H54 (cell line): ENCODE results near the gene RUSF1.

Experiments
- DNase-seq: peaks from one replicate; pipeline ENCODE4 v3.0.0; 2011; ENCODE audit warnings: low spot score, mixed read lengths; ENCODE audit not compliant: insufficient read length
- FAIRE-seq: peaks from 3 replicates; lab custom pipeline; 2011; peaks lifted over from hg19 to GRCh38; lab: Jason Lieb, UNC
- POLR2A ChIP-seq: IDR thresholded peaks from 2 replicates; pipeline ENCODE4 v1.6.1; 2011; ENCODE audit warnings: low read depth, mild to moderate bottlenecking, low read length

Gene RUSF1

DNA sequence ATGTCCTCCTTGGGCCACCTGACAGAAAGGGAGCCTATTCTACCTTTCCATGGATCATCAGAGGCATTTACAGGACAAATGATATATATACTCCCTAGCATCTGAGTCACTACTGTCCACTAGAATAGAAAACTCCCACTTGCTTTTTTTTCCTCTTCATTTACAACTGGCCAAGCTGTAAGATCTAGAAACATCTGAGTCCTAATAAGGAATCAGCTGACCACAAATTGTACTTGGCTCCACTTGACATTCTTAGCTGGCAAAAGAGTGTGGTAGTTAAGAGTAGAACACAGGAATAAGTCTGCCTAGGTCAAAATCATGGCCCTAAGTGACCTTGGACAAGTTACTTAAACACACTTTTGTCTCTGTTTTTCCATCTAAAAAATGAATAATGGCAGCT is 5.2 kb downstream of the RUSF1 start:
- no peak for DNase-seq
- TF ChIP-seq POLR2A = no peak
- no peak for FAIRE-seq

- DNase-seq = no peak
- no peak for TF ChIP-seq POLR2A
- FAIRE-seq = no peak
Observed at GRCh38 chr16:31501966-31502348, 6.2 kb downstream of the RUSF1 start.

- no peak for TF ChIP-seq POLR2A
- DNase-seq (no peak), FAIRE-seq (no peak)
Observed at GRCh38 chr16:31501226-31501965, 6.8 kb downstream of the RUSF1 start.

GRCh38 chr16:31499928-31500327 is 8.3 kb downstream of the RUSF1 start:
- DNase-seq (no peak), FAIRE-seq (no peak)
- no peak for TF ChIP-seq POLR2A

- FAIRE-seq (no peak), DNase-seq (no peak)
- TF ChIP-seq POLR2A = no peak
Observed at GRCh38 chr16:31498493-31498892, 9.7 kb downstream of the RUSF1 start.

DNA sequence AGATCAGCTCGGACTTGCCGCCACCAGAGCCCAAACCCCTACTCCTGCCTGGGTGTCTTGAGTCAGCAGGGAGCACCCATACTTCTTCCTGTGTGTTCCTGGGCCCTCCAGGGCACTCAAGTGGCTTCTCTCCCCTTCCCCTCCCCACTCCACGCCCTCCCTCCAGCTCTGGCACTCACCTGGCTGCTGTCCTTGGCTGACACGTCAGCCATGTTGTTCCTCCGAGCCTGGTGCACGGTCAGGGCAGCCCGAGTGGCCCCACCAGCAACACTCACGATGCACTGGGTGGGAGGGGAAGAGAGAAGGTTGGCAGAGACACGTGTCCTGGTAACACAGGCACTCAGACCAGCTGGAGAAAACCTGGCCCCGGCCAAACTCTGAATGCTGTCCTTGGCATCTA is 11.5 kb downstream of the RUSF1 start:
- no peak for FAIRE-seq
- no peak for DNase-seq
- no peak for TF ChIP-seq POLR2A

DNA sequence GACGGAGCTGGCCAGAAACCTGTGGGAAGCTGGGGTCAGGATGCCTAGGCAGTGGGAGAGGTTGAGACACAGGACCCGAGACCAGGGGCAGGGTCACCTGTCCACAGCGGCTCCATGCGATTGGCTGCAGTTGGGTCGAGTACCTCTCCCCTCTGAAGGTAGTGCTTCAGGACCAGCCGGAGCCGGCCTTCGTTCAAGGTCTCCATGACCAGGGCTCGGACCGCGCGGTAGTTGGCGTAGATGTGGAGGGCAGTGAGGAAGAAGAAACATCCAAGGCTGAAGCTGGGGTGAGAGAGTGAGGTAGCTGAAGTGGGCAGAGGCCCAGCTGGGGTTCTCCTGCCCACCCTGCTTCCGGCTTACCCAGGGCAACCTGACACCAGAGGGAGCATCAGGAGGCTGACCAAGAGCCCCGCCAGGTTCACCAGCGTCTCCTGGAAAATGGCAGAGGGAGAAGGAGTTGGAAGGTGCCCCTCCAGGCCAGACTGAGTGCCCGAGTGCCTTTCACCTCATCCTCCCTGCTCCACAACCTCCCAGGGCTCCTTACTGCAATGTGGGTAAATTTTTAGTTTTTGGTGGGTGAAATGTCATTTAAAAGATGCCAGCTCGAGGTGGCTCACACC is 14.6 kb downstream of the RUSF1 start:
- no peak for DNase-seq
- FAIRE-seq = no peak
- TF ChIP-seq POLR2A = no peak

DNA sequence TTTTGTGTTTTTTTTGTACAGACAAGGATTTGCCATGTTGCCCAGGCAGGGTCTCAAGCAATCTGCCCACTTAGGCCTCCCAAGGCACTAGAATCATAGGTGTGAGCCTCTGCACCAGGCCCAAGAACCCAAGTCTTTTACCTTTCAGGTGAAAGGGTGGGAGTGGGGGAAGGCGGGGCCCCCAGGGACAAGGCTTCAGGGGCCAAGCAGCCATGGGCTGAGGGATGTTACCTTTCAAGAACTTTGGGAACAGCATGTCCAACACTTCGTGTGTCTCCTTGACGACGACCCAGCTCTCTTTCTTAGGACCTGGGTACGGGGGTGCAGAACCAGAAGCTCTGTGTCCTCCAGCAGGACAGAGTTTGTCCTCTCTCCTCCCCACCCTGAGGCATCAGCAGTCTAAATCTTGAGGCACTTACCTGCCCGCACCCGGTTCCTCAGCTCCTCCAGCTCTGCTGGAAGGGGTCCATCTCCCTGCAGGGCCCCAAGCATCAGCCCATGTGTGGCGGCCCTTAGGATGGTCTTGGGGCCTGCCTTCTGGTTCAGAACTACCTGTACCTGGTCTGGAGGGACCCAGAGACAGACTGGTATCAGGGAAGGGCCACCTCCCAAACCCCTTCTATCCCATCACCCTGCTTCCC is 16.3 kb downstream of the RUSF1 start:
- FAIRE-seq (no peak), DNase-seq (no peak)
- no peak for TF ChIP-seq POLR2A

DNA sequence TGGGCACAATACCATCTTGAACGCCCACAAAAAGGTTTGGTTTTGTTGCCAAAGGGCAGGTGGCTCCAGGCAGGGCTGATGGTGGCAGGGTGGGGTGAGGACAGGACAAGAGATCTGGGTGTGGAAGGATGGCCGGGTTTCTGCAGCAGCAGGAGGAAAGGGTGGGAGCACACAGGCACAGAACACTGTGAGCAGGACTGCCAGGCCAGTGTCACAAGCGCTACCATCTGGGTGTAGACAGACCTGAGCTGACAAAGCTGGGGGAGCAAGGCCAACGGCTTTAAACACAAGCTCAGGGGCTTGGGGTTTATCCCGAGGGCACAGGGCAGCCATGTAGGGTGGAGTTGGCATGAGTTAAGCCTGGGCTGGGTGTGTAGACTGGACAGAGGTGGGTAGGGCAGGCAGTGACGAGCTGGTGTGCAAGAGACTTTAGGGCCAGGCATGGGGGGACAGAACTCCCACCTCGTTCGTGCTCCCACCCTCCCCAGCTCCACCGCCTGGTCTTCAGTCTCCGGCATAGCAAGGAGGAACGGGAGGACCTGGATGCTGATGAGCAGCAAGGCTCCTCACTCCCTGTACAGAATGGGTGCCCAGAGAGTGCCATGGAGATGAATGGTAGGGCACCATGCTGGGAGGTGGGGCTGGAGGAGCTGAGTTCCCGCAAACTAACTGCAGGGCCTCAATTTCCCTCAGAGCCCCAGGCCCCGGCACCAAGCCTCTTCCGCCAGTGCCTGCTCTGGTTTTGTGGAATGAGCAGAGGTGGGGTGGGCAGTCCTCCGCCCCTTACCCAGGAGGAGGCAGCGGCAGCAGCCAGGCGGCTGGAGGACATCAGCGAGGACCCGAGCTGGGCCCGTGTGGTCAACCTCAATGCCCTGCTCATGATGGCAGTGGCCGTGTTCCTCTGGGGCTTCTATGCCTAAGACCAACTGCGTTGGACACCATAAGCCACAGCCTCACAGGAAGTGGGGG is 18.3 kb downstream of the RUSF1 start:
- no peak for DNase-seq
- FAIRE-seq = no peak
- TF ChIP-seq POLR2A = no peak

DNA sequence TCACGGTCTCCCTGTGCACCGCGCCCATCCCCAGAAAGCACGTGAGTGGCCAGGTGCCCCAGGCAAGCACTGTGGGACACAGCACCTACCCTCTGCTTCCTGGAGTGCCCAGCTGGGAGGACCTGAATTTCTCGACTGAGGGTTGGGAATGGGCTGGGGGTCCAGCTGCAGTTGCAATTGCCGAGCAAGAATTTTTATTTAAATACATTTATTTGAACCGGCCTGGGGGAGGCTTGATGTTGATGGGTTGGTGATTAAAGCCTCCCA is 19.0 kb downstream of the RUSF1 start:
- FAIRE-seq = no peak
- no peak for TF ChIP-seq POLR2A
- no peak for DNase-seq

DNA sequence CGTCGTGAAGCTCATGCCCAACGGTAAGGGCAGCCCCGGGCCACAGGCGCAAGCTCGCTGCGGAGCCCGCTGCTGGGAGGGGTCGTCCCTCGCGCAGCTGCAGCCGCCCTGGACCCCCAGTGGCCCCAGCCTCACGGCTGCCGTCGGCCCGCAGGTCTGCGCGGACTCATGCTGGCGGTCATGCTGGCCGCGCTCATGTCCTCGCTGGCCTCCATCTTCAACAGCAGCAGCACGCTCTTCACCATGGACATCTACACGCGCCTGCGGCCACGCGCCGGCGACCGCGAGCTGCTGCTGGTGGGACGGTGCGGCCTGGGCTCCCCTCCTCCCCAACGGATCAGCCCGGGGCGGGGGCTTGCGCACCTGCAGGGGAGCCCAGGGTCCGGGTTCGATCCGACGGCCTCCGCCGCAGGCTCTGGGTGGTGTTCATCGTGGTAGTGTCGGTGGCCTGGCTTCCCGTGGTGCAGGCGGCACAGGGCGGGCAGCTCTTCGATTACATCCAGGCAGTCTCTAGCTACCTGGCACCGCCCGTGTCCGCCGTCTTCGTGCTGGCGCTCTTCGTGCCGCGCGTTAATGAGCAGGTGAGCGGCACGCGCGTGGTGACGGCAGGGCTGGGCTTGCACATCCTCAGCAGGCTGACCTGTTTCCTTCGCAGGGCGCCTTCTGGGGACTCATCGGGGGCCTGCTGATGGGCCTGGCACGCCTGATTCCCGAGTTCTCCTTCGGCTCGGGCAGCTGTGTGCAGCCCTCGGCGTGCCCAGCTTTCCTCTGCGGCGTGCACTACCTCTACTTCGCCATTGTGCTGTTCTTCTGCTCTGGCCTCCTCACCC is 19.5 kb downstream of the RUSF1 start:
- FAIRE-seq (no peak), DNase-seq (no peak)
- no peak for TF ChIP-seq POLR2A

- no peak for FAIRE-seq
- TF ChIP-seq POLR2A = no peak
Observed at GRCh38 chr16:31487720-31488467, 20.3 kb downstream of the RUSF1 start.

More at GRCh38 chr16:31487720-31488467, 20.3 kb downstream of the RUSF1 start:
- DNase-seq = no peak
